IMR-90 (cell line): ENCODE results near the gene CCNI. TPM values are rescaled to one million over a fixed set of nuclear protein-coding genes. Genes with fewer than 3 reads are reported as not detected.

Source experiments
- ATAC-seq: fragments of 200-7000 bp; cut with Tn5 transposase; 2 replicates; pipeline ENCODE4 v1.9.1; 2020; ENCODE audit warnings: low read depth, mild to moderate bottlenecking, moderate library complexity
- BruUV-seq: library from RNA; stranded (reverse); fragments of 400-500 nt; replicated peaks from 2 replicates; lab custom pipeline; 2021; lab: Mats Ljungman, UMichigan
- CTCF ChIA-PET: fragments of 300-600 bp; formaldehyde crosslinking; extraction: SDS; loops from one replicate; lab custom pipeline; 2021; ENCODE audit warnings: antibody characterized with exemption; lab: Yijun Ruan, JAX
- POLR2A ChIA-PET: fragments of 300-600 bp; sonication (Branson Sonifier 250); formaldehyde crosslinking; loops from one replicate; lab custom pipeline; 2022; ENCODE audit warnings: antibody characterized with exemption; ENCODE audit not compliant: unreplicated experiment; lab: Charles Lee
- DNase-seq: peaks from one replicate; pipeline ENCODE4 v3.0.0; 2013
- H2AFZ ChIP-seq: replicated peaks from 2 replicates; pipeline ENCODE3; 2013; ENCODE audit warnings: low read length, mild to moderate bottlenecking; ENCODE audit not compliant: poor library complexity
- H2AK5ac ChIP-seq: 2 replicates; pipeline ENCODE4 v1.6.1; 2013; ENCODE audit warnings: low read depth, low read length, inconsistent platforms
- H2AK9ac ChIP-seq: replicated peaks from 2 replicates; pipeline ENCODE3; 2013; ENCODE audit warnings: mild to moderate bottlenecking, low read depth, low read length, moderate library complexity; ENCODE audit not compliant: poor library complexity
- H2BK120ac ChIP-seq: 2 replicates; pipeline ENCODE4 v1.6.1; 2013; ENCODE audit warnings: low read depth, low read length, inconsistent platforms
- H2BK15ac ChIP-seq: 3 replicates; pipeline ENCODE4 v1.6.1; 2013; ENCODE audit warnings: low read depth, low read length, inconsistent platforms
- H2BK20ac ChIP-seq: 2 replicates; pipeline ENCODE4 v1.6.1; 2013; ENCODE audit warnings: low read depth, mild to moderate bottlenecking, inconsistent platforms, low read length, moderate library complexity
- H2BK5ac ChIP-seq: 2 replicates; pipeline ENCODE4 v1.6.1; 2013; ENCODE audit warnings: mild to moderate bottlenecking, low read depth, low read length, inconsistent platforms; ENCODE audit not compliant: poor library complexity, severe bottlenecking
- H3K14ac ChIP-seq: replicated peaks from 2 replicates; pipeline ENCODE4 v1.6.1; 2013; ENCODE audit warnings: low read depth, low read length, inconsistent platforms
- H3K18ac ChIP-seq: 2 replicates; pipeline ENCODE4 v1.6.1; 2013; ENCODE audit warnings: low read depth, low read length, control low read depth
- H3K23ac ChIP-seq: 2 replicates; pipeline ENCODE4 v1.6.1; 2013; ENCODE audit warnings: low read depth, low read length, inconsistent platforms
- H3K27ac ChIP-seq: 2 replicates; pipeline ENCODE4 v1.5.1; 2013; ENCODE audit warnings: mild to moderate bottlenecking, control low read depth, low read length; ENCODE audit not compliant: insufficient read depth
- H3K27me3 ChIP-seq: 2 replicates; pipeline ENCODE4 v1.6.1; 2013; ENCODE audit warnings: low read length; ENCODE audit not compliant: control insufficient read depth, insufficient read depth
- H3K36me3 ChIP-seq: 2 replicates; pipeline ENCODE4 v1.6.1; 2013; ENCODE audit warnings: low read length, mixed read lengths; ENCODE audit not compliant: control insufficient read depth, insufficient read depth
- H3K4ac ChIP-seq: 2 replicates; pipeline ENCODE4 v1.6.1; 2013; ENCODE audit warnings: low read depth, low read length, inconsistent platforms
- H3K4me1 ChIP-seq: 2 replicates; pipeline ENCODE4 v1.6.1; 2013; ENCODE audit warnings: low read length, mixed read lengths; ENCODE audit not compliant: control insufficient read depth, insufficient read depth
- H3K4me2 ChIP-seq: 2 replicates; pipeline ENCODE4 v1.6.1; 2013; ENCODE audit warnings: low read depth, mild to moderate bottlenecking, control low read depth, low read length, moderate library complexity
- H3K4me3 ChIP-seq: 2 replicates; pipeline ENCODE4 v1.5.1; 2013; ENCODE audit warnings: low read depth, mild to moderate bottlenecking, control low read depth, low read length, moderate library complexity; ENCODE audit not compliant: insufficient read depth
- H3K56ac ChIP-seq: 2 replicates; pipeline ENCODE4 v1.6.1; 2013; ENCODE audit warnings: low read length, inconsistent platforms; ENCODE audit not compliant: insufficient read depth; ENCODE audit errors: extremely low read depth
- H3K79me1 ChIP-seq, 2 experiments: 2 replicates each; pipeline ENCODE4 v1.6.1; 2013; ENCODE audit warnings: low read length in 2 of 2, inconsistent platforms in 1 of 2, low read depth in 1 of 2
- H3K9ac ChIP-seq: 2 replicates; pipeline ENCODE4 v1.6.1; 2013; ENCODE audit warnings: low read depth, low read length, control low read depth
- H3K9me1 ChIP-seq: 2 replicates; pipeline ENCODE4 v1.6.1; 2013; ENCODE audit warnings: low read length, inconsistent platforms; ENCODE audit not compliant: insufficient read depth
- H3K9me3 ChIP-seq: 2 replicates; pipeline ENCODE4 v1.6.1; 2013; ENCODE audit warnings: low read length; ENCODE audit not compliant: control insufficient read depth, insufficient read depth
- H4K20me1 ChIP-seq: 2 replicates; pipeline ENCODE4 v1.6.1; 2013; ENCODE audit warnings: low read length, inconsistent platforms; ENCODE audit not compliant: insufficient read depth
- H4K5ac ChIP-seq: 2 replicates; pipeline ENCODE4 v1.6.1; 2013; ENCODE audit warnings: mild to moderate bottlenecking, low read depth, low read length, control low read depth
- H4K8ac ChIP-seq, 2 experiments: 2 replicates each; pipeline ENCODE4 v1.6.1; 2013; ENCODE audit warnings: low read depth in 2 of 2, low read length in 2 of 2, control low read depth in 1 of 2, inconsistent platforms in 1 of 2
- H4K91ac ChIP-seq: 2 replicates; pipeline ENCODE4 v1.6.1; 2013; ENCODE audit warnings: low read depth, low read length, inconsistent platforms; ENCODE audit not compliant: insufficient read depth
- BHLHE40 ChIP-seq: fragments of 150-350 bp; IDR thresholded peaks from 2 replicates; pipeline ENCODE4 v1.6.1; 2016; ENCODE audit warnings: mild to moderate bottlenecking, low read depth, low read length
- CEBPB ChIP-seq: IDR thresholded peaks from 2 replicates; pipeline ENCODE4 v1.6.1; 2012; ENCODE audit warnings: low read depth, low read length, improper control_type of control experiment
- CHD1 ChIP-seq: IDR thresholded peaks from 2 replicates; pipeline ENCODE4 v1.6.1; 2012; ENCODE audit warnings: low read depth, low read length, improper control_type of control experiment
- FOS ChIP-seq: fragments of 150-350 bp; IDR thresholded peaks from 2 replicates; pipeline ENCODE4 v1.6.1; 2016; ENCODE audit warnings: low read depth, low read length
- MAFK ChIP-seq: IDR thresholded peaks from 2 replicates; pipeline ENCODE4 v1.6.1; 2012; ENCODE audit warnings: low read depth, low read length, improper control_type of control experiment
- MAZ ChIP-seq: IDR thresholded peaks from 2 replicates; pipeline ENCODE4 v1.6.1; 2012; ENCODE audit warnings: low read depth, mild to moderate bottlenecking, low read length, improper control_type of control experiment, moderate library complexity, borderline replicate concordance
- NFE2L2 ChIP-seq: fragments of 150-350 bp; IDR thresholded peaks from 2 replicates; pipeline ENCODE4 v1.6.1; 2016; ENCODE audit warnings: low read depth, mild to moderate bottlenecking, low read length
- POLR2A ChIP-seq: IDR thresholded peaks from 2 replicates; pipeline ENCODE4 v1.6.1; 2012; ENCODE audit warnings: mild to moderate bottlenecking, low read depth, low read length
- RAD21 ChIP-seq: IDR thresholded peaks from 2 replicates; pipeline ENCODE4 v1.6.1; 2012; ENCODE audit warnings: low read length, improper control_type of control experiment
- RCOR1 ChIP-seq: IDR thresholded peaks from 2 replicates; pipeline ENCODE4 v1.6.1; 2012; ENCODE audit warnings: mild to moderate bottlenecking, low read length, improper control_type of control experiment; ENCODE audit not compliant: insufficient replicate concordance
- RFX5 ChIP-seq: IDR thresholded peaks from 2 replicates; pipeline ENCODE4 v1.8.0; 2012; ENCODE audit warnings: low read depth, mild to moderate bottlenecking, low read length, moderate library complexity
- SMC3 ChIP-seq: fragments of 150-350 bp; IDR thresholded peaks from 2 replicates; pipeline ENCODE4 v1.6.1; 2016; ENCODE audit warnings: low read depth, mild to moderate bottlenecking, antibody characterized with exemption, low read length, moderate library complexity
- USF2 ChIP-seq: fragments of 150-350 bp; IDR thresholded peaks from 2 replicates; pipeline ENCODE4 v1.6.1; 2017; ENCODE audit warnings: mild to moderate bottlenecking, antibody characterized with exemption, low read length, low read depth
- WGBS, 2 experiments: methylation state at CpG; one replicate each; pipeline versions ENCODE4 v1.1.5 to v1.1.7; 2013; ENCODE audit warnings: missing lambda C conversion rate in 2 of 2; ENCODE audit not compliant: insufficient read length in 1 of 2; ENCODE audit errors: extremely low coverage in 2 of 2; 5-methylcytosine and 5-hydroxymethylcytosine counted together
- dilution Hi-C: fragments of 300-500 bp; cut with HindIII; formaldehyde crosslinking; loops from one replicate; pipeline ENCODE4 v1.14.3; 2018; ENCODE audit warnings: low sequenced_read_pairs; ENCODE audit not compliant: unreplicated experiment
- in situ Hi-C: fragments of 300-500 bp; cut with MboI; formaldehyde crosslinking; loops from 3 replicates; pipeline ENCODE4 v1.14.3; 2019; ENCODE audit warnings: low sequenced_read_pairs, inconsistent platforms, mixed read lengths
- intact Hi-C: fragments of 100-400 bp; cut with micrococcal nuclease; formaldehyde crosslinking; loops from 2 replicates; pipeline ENCODE4 v1.10.0; 2022
- polyA plus RNA-seq, 3 experiments: library from polyadenylated mRNA; depleted of rRNA; stranded (reverse); fragments of >200 nt; gene quantifications; 2 replicates each; pipeline ENCODE4 v1.2.3, GENCODE V29; 2012; ENCODE audit warnings: low replicate concordance in 1 of 3
- total RNA-seq: library from RNA; depleted of rRNA; stranded (reverse); fragments of >200 nt; gene quantifications from 2 replicates; pipeline ENCODE4 v1.2.3, GENCODE V29; 2012
- TF ChIP-seq, protein P1 (sequence below): fragments of 150-350 bp; IDR thresholded peaks from 2 replicates; pipeline ENCODE4 v1.6.1; 2016; ENCODE audit warnings: low read depth, mild to moderate bottlenecking, low read length, moderate library complexity, borderline replicate concordance
- TF ChIP-seq, protein P2 (sequence below): conservative IDR thresholded peaks from 2 replicates; pipeline ENCODE4 v1.5.1; 2012; ENCODE audit warnings: mild to moderate bottlenecking, low read depth, low read length, improper control_type of control experiment

CCNI gene
- total and polyA plus RNA-seq, 2 of the 4 experiments (the other 2 are of a cell fraction) = 70.1 to 100 TPM

DNA sequence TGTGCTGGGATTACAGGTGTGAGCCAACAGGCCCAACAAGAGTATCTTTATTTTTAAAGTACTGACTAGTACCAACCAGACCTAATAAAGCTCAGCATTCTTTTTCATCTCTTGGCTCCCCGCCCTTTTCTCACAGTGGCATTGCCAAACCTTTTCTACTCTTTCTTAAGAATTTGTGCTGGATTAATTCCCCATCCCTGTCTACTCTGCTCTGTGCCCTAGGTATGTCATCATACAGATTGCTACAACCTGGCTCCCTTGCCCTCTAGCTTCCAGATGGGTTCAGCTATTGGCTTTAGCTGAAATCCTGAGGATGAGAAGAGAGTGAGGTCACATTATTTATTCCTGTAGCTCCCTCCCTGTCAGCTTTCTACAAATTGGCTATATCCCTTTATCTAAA lies 34.9 kb upstream of the CCNI start:
- Histone ChIP-seq H3K4me3 (no peak overlapping the region), H3K36me3 (no peaks in the 10 kb centered on the region), H3K27me3 (peaks cover 11% of the 10 kb centered on the region), H2AK5ac (no peak overlapping the region), H2BK120ac (no peak overlapping the region), H3K18ac (no peak overlapping the region), H2BK20ac (no peak overlapping the region), H3K14ac (no peak overlapping the region), H2AK9ac (no peak overlapping the region), H3K4me1 (no peaks in the 10 kb centered on the region), H4K8ac (no peak overlapping the region), H2BK15ac (no peak overlapping the region), H3K4me2 (no peak overlapping the region), H3K23ac (no peak overlapping the region), H3K27ac (no peak overlapping the region), H4K91ac (no peak overlapping the region), H3K4ac (no peak overlapping the region), H3K9ac (no peak overlapping the region), H2AFZ (no peak overlapping the region), H3K9me3 (no peaks in the 10 kb centered on the region), H3K56ac (no peak overlapping the region), H4K20me1 (no peaks in the 10 kb centered on the region), H2BK5ac (no peak overlapping the region), H3K79me1 (no peaks in the 10 kb centered on the region), H4K5ac (no peak overlapping the region), H3K9me1 (no peaks in the 10 kb centered on the region)
- intact Hi-C loops = no loop called here
- ATAC-seq = no peak
- WGBS, 2 experiments = 40% methylated on average over 1 of the region's 1 CpG; no CpG with 5 or more reads in 1 of the 2 experiments
- in situ Hi-C loops = no loop called here
- TF ChIP-seq FOS (no peak), RAD21 (no peak), SMC3 (no peak), POLR2A (no peak), USF2 (no peak), CHD1 (no peak), CEBPB (no peak), MAFK (no peak), BHLHE40 (no peak), MAZ (no peak), RCOR1 (no peak), RFX5 (no peak), NFE2L2 (no peak)
- TF ChIP-seq, protein P1, sequence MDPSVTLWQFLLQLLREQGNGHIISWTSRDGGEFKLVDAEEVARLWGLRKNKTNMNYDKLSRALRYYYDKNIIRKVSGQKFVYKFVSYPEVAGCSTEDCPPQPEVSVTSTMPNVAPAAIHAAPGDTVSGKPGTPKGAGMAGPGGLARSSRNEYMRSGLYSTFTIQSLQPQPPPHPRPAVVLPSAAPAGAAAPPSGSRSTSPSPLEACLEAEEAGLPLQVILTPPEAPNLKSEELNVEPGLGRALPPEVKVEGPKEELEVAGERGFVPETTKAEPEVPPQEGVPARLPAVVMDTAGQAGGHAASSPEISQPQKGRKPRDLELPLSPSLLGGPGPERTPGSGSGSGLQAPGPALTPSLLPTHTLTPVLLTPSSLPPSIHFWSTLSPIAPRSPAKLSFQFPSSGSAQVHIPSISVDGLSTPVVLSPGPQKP = no peak
- TF ChIP-seq, protein P2, sequence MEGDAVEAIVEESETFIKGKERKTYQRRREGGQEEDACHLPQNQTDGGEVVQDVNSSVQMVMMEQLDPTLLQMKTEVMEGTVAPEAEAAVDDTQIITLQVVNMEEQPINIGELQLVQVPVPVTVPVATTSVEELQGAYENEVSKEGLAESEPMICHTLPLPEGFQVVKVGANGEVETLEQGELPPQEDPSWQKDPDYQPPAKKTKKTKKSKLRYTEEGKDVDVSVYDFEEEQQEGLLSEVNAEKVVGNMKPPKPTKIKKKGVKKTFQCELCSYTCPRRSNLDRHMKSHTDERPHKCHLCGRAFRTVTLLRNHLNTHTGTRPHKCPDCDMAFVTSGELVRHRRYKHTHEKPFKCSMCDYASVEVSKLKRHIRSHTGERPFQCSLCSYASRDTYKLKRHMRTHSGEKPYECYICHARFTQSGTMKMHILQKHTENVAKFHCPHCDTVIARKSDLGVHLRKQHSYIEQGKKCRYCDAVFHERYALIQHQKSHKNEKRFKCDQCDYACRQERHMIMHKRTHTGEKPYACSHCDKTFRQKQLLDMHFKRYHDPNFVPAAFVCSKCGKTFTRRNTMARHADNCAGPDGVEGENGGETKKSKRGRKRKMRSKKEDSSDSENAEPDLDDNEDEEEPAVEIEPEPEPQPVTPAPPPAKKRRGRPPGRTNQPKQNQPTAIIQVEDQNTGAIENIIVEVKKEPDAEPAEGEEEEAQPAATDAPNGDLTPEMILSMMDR = no peak
- DNase-seq = no peak
- dilution Hi-C loops = no loop called here
- POLR2A ChIA-PET = no interaction called here
- CTCF ChIA-PET = no interaction called here
- BruUV-seq = no TSS peak
